Stimulated activated CD4-positive, alpha-beta T cell treated with anti-CD3 and anti-CD28 coated beads, Interleukin-2, amount 100 ng/mL, for 4 hours (primary cell): ENCODE data around the gene PTGER3.

Source experiments
- DNase-seq: peaks from one replicate; pipeline ENCODE4 v3.0.0-alpha.2; 2020; ENCODE audit warnings: low read depth

The PTGER3 gene

DNA sequence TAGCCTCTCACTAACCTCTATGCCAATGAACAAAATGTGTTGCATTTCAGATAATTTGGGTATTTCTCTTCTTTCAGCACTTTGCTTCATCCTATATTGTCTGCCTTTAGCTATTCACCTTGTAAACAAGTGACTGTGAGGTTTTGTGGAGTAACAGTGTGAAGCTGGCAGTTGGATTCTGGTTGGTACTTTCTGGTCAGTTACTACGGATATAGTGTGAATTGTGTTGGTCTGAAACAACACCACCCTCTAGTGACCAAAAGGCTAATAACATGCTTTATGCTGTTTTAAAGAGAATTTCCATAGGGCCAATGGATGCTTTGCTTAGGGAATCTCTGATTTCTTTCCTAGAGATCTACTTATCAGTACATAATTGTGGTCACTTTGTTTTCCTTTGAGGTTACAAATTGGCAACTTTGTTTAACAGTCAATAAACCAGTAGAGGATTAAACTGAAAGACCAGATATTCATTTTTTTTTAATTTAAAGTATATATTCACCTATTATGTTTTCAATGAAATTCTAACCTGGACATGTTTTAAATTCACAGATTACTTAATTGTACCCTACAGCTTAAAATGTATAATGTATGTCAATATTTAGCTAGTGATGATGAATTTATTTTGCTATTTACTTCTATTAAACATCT, 2.5 kb upstream of the PTGER3 start:
- DNase-seq: no peak

GRCh38 chr1:71046891-71047634, 553 bp downstream of the PTGER3 start:
- DNase-seq: no peak

GRCh38 chr1:71045463-71046028, 2.1 kb downstream of the PTGER3 start:
- no peak for DNase-seq

- no peak for DNase-seq
Observed at GRCh38 chr1:71044833-71045232, 2.8 kb downstream of the PTGER3 start.

- no peak for DNase-seq
Observed at GRCh38 chr1:71043065-71043464, 4.6 kb downstream of the PTGER3 start.

DNA sequence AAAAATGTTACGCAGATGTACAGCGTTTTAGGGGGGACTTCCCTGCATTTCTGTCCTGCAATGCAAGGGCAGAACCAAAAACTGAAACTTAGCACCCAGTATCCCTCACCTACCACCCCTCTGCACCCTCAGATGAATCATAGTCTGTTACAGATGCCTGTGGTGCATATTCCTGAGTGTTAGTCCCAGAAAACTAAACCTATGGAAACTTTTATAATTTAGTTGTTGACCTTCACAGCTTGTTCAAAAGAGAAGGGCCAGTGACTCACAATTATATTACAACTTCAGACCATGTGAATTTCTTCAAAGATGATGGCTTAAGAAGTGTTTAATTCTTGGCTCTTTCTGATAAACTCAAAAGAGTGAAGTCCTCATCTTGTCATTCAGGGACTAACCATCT, 5.8 kb downstream of the PTGER3 start:
- DNase-seq: no peak

- no peak for DNase-seq
Observed at GRCh38 chr1:71039661-71040262, 7.9 kb downstream of the PTGER3 start.

DNA sequence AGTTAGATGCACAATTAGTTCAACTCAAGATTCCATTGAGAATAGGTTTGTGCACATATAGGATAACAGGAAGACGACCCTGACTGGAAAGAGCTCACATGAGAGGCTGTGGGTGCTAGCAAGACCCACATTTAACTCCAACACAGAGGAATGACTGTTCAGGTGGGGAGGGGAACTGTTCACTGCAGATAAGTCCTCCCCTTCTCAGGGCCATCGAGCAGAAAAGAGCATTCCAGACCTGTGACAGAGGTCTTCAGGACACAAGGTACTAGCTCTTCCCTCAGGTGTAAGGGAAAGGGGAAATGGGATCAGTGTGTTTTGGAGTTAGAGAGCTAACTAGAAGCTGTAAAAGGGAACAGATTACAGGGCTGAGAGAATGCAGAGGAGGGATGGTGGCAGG, 8.7 kb downstream of the PTGER3 start:
- DNase-seq: no peak

DNA sequence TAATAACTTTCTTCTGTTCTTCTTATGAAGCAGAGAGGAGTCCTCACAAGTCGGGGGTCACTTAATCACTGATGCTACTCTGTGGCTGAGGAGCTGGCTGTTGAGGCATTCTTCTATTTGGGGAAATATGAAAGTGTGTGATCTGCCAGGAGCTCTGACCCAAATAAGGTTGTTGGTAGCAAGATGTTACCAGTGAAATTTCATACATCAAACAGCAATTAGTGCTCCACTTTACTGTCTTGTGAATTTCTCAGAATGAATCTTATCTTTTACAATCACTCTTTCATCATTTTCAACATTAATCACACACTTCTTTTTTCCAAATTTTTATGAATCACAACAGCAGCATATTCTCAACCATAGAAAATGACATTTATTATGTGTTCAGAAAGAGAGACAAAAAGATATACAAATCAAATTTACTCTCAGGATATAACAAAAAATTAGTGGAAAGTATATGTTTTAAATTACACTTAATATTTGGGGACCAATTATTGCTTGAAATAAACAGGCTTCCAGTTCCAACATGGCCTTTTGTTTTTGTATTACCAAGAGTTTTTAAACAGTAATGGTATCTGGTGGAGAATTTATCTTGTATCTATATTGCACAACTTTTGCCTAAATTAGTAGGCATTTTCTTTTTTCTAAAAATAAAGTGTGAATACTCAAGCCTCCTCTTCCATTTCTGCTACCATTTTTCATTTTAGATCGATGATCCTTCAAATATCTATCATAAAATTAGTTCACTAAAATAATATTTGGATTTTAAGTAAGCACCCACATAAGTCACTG, 9.6 kb downstream of the PTGER3 start:
- DNase-seq: no peak

GRCh38 chr1:71037066-71037465, 10.6 kb downstream of the PTGER3 start:
- DNase-seq: no peak

DNA sequence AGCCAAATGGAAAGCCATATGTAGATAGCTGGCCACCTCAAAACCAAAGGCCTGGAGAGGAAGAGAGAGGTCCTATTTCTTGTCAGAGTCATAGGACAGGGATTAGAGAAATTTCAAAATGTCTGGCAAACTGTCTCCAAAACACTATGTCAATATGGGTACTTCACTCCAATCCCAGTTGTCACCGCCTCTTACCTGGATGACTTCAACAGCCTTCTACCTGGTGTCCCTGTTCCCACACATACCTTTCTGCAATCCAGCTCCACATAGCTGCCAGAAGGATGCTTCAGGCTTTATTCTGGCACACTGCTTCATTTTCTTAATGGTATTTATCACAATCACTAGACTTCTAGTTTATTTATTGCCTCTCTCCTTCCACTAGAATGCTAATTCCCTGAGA, 14.5 kb downstream of the PTGER3 start:
- no peak for DNase-seq

DNA sequence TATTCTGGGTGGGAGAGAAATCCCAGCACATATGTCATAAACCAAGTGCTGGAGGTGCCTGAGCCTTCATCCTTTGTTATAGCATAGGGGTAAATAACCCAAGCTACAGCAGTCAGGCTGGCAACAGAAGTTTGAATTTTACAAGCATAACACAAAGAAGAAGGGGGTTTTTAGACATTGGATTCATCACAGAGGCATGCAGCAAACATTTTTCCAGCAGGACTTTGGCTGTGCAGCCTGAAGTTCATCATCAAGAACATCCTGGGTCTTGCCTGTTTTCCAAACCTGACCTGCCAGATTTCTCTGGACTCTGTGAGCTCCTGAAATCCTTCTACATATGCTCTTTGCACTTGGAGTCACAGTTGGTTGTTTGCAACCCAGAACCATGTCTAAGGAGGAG, 16.2 kb downstream of the PTGER3 start:
- no peak for DNase-seq

GRCh38 chr1:71030026-71030425, 17.6 kb downstream of the PTGER3 start:
- DNase-seq: no peak

GRCh38 chr1:71028981-71029380, 18.6 kb downstream of the PTGER3 start:
- no peak for DNase-seq

DNA sequence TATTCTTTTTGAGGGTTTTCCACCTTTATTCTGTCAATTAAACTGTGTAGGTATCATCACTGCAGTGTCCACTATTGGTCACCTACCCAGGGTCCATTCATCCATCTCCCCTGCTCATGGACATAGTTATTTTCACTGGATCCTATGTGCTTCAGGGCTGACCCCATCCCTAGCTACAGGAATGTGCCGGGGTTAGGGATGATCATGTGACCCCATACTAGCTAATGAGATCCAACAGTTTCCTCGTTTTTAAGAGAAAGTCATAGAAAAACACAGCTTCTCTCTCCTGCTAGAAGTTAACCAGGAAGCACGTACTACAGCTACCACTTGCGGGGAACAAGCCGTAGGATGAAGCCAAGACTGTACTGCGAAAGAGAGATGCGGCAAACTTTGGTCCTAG, 19.6 kb downstream of the PTGER3 start:
- DNase-seq: no peak

GRCh38 chr1:71026093-71026492, 21.5 kb downstream of the PTGER3 start:
- no peak for DNase-seq

- no peak for DNase-seq
Observed at GRCh38 chr1:71023515-71023914, 24.1 kb downstream of the PTGER3 start.

DNA sequence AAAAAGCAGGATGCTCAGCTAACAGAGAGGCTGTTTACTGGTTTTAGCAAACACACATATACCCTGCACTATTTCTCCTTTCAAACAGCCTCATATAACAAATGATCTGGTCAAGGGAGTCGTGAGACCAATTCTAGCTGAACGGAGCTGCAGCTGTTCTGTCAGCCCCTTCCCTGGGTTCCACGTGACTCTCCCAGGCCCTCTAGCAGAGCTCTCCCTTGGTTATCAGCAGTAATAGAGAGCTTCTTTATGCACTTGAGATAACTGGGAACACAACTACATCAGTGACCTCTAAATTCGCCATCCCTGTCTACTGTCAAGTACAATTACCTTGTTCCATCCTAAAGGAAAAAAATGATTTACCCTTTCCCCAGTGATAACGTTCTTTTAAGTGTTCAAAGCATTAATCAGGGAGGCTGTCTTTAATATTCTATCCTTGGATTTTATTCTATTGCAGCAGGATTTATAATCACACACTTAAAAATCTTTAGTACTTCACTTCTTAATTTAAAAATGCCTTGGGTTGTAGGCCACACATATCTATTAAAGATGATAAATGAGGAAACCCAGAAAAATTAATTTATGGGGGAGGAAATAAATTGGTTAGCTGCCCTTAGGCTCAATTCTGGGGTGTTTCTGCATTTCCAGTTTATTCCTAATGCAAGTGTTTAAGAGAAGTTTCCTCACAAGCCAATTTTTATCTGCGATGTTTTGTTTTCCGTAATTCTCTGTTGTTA, 28.2 kb downstream of the PTGER3 start:
- DNase-seq: no peak

GRCh38 chr1:71018791-71019190, 28.8 kb downstream of the PTGER3 start:
- DNase-seq: no peak

- DNase-seq: no peak
Observed at GRCh38 chr1:71015745-71016144, 31.9 kb downstream of the PTGER3 start.

DNA sequence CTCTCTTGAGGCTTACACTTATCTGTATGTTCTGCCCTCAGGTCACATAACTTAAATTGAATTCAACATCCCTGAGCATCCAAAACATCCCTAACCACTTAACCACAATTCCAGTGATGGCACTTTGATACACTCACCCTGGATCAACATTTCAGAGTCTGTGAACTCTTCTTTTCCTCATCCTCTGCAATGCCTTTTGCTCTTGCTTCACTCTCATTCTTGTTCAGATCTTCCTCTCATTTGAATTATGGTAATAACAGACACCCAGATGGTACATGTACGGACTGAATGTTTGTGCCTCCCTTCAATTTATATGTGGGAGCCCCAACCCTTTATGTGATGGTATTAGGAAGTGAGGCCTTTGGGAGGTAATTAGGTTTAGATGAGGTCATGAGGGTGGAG, 33.4 kb downstream of the PTGER3 start:
- DNase-seq: no peak
